HepG2 (cell line): Measurements from ENCODE around the gene TMCC2. TPM values are rescaled to one million over a fixed set of nuclear protein-coding genes. Genes with fewer than 3 reads are reported as not detected.

ENCODE experiments used
- ATAC-seq: fragments of 200-7000 bp; cut with Tn5 transposase; 3 replicates; pipeline ENCODE4 v1.9.1; 2020; ENCODE audit warnings: mild to moderate bottlenecking, moderate library complexity
- BruUV-seq: library from RNA; stranded (reverse); fragments of 400-500 nt; replicated peaks from 2 replicates; lab custom pipeline; 2021; lab: Mats Ljungman, UMichigan
- CTCF ChIA-PET: fragments of 300-600 bp; formaldehyde crosslinking; extraction: SDS; loops from one replicate; lab custom pipeline; 2021; ENCODE audit warnings: low total read pairs, inconsistent platforms, low intra/inter-chr PET ratio; lab: Yijun Ruan, JAX
- POLR2A ChIA-PET: fragments of 350-600 bp; sonication (Branson Sonifier 250); formaldehyde crosslinking; loops from one replicate; lab custom pipeline; 2020; ENCODE audit warnings: antibody characterized with exemption, inconsistent platforms; lab: Yijun Ruan, JAX
- DNase-seq: peaks from one replicate; pipeline ENCODE4 v3.0.0-alpha.2; 2015; ENCODE audit warnings: low spot score
- FAIRE-seq: peaks from 3 replicates; lab custom pipeline; 2011; peaks lifted over from hg19 to GRCh38; lab: Jason Lieb, UNC
- H2AFZ ChIP-seq: one replicate; pipeline ENCODE4 v1.6.1; 2011; ENCODE audit warnings: low read length, inconsistent platforms
- H3K27ac ChIP-seq: fragments of 300-600 bp; 3 replicates; pipeline ENCODE4 v1.8.0; 2011; ENCODE audit warnings: mixed run types, mild to moderate bottlenecking, mixed read lengths, low read length, inconsistent platforms; ENCODE audit not compliant: insufficient read depth; ENCODE audit errors: extremely low read length
- H3K27me3 ChIP-seq, 2 experiments: fragments of 200-600 bp in 1 of 2; 2 replicates in 1 of 2; 3 replicates in 1 of 2; pipeline versions ENCODE4 v1.6.0 to v1.8.0; 2011; ENCODE audit warnings: low read length in 2 of 2, mild to moderate bottlenecking in 2 of 2, moderate library complexity in 2 of 2, inconsistent platforms in 1 of 2; ENCODE audit not compliant: insufficient read depth in 2 of 2, control insufficient read depth in 1 of 2
- H3K36me3 ChIP-seq, 2 experiments: fragments of 200-600 bp in 1 of 2; replicated peaks in 1 of 2; 2 replicates in 1 of 2; 3 replicates in 1 of 2; pipeline versions ENCODE4 v1.5.1 to v1.8.0; 2011; ENCODE audit warnings: low read length in 2 of 2, inconsistent platforms in 1 of 2; ENCODE audit not compliant: insufficient read depth in 2 of 2, control insufficient read depth in 1 of 2
- H3K4me1 ChIP-seq: 2 replicates; pipeline ENCODE4 v1.5.1; 2012; ENCODE audit warnings: low read length, inconsistent platforms; ENCODE audit not compliant: insufficient read depth
- H3K4me2 ChIP-seq: 2 replicates; pipeline ENCODE4 v1.6.0; 2011; ENCODE audit warnings: low read depth, low read length, inconsistent platforms
- H3K4me3 ChIP-seq, 3 experiments: fragments of 200-600 bp in 1 of 3; sonication (generic), shearing (Covaris generic) in 1 of 3; replicated peaks in 1 of 3; 2 replicates each; pipeline ENCODE4 v1.5.1; 2011 to 2016; ENCODE audit warnings: low read length in 3 of 3, inconsistent platforms in 2 of 3, low read depth in 2 of 3, mild to moderate bottlenecking in 2 of 3, control low read depth in 1 of 3, mixed read lengths in 1 of 3; ENCODE audit not compliant: insufficient read depth in 1 of 3
- H3K79me2 ChIP-seq: one replicate; pipeline ENCODE4 v1.6.1; 2011; ENCODE audit warnings: low read length, inconsistent platforms; ENCODE audit not compliant: insufficient read depth
- H3K9ac ChIP-seq: 2 replicates; pipeline ENCODE4 v1.6.0; 2011; ENCODE audit warnings: mild to moderate bottlenecking, low read depth, low read length, inconsistent platforms; ENCODE audit not compliant: insufficient read depth
- H3K9me3 ChIP-seq: 2 replicates; pipeline ENCODE4 v1.5.1; 2012; ENCODE audit warnings: mild to moderate bottlenecking, low read length
- H4K20me1 ChIP-seq: 2 replicates; pipeline ENCODE4 v1.6.0; 2011; ENCODE audit warnings: inconsistent platforms, mild to moderate bottlenecking, low read length, moderate library complexity; ENCODE audit not compliant: insufficient read depth
- ARNT2 ChIP-seq: sonication (generic); formaldehyde crosslinking; IDR thresholded peaks from 2 replicates; pipeline ENCODE4 v1.8.0; 2022; ENCODE audit warnings: mild to moderate bottlenecking, low read depth, missing genetic modification reagents, moderate library complexity
- ATF4 ChIP-seq, 2 experiments: fragments of 450-650 bp in 1 of 2; sonication (generic) in 1 of 2; formaldehyde crosslinking; IDR thresholded peaks; 2 replicates each; pipeline versions ENCODE4 v1.5.0 to v1.8.0; 2020 to 2022; ENCODE audit warnings: mild to moderate bottlenecking in 1 of 2, missing genetic modification reagents in 1 of 2
- FUBP1 ChIP-seq: sonication (generic); formaldehyde crosslinking; IDR thresholded peaks from 2 replicates; pipeline ENCODE4 v1.5.1; 2020; ENCODE audit warnings: missing genetic modification reagents, mild to moderate bottlenecking, borderline replicate concordance
- TRAFD1 ChIP-seq: sonication (generic); formaldehyde crosslinking; IDR thresholded peaks from 2 replicates; pipeline ENCODE4 v1.5.1; 2020; ENCODE audit warnings: missing genetic modification reagents, mild to moderate bottlenecking, borderline replicate concordance
- TRIM22 ChIP-seq: fragments of 450-650 bp; IDR thresholded peaks from 2 replicates; pipeline ENCODE4 v1.6.1; 2017
- ZBTB8A ChIP-seq: sonication (generic); formaldehyde crosslinking; IDR thresholded peaks from 2 replicates; pipeline ENCODE4 v1.4.0; 2020; ENCODE audit warnings: mild to moderate bottlenecking, low read depth, missing genetic modification reagents, borderline replicate concordance
- ZEB1 ChIP-seq: IDR thresholded peaks from 2 replicates; pipeline ENCODE4 v1.6.1; 2012; ENCODE audit warnings: mild to moderate bottlenecking, low read depth, inconsistent platforms; ENCODE audit not compliant: insufficient replicate concordance
- ZMYM3 ChIP-seq: sonication (generic); formaldehyde crosslinking; IDR thresholded peaks from 2 replicates; pipeline ENCODE4 v1.5.1; 2020; ENCODE audit warnings: mild to moderate bottlenecking, missing genetic modification reagents
- ZNF275 ChIP-seq: sonication (generic); formaldehyde crosslinking; IDR thresholded peaks from 2 replicates; pipeline ENCODE4 v1.8.0; 2022; ENCODE audit warnings: missing genetic modification reagents, mild to moderate bottlenecking, inconsistent platforms, borderline replicate concordance
- ZNF768 ChIP-seq: sonication (generic); formaldehyde crosslinking; IDR thresholded peaks from 2 replicates; pipeline ENCODE4 v1.4.0; 2020; ENCODE audit warnings: missing genetic modification reagents
- ZNF850 ChIP-seq: sonication (generic); formaldehyde crosslinking; conservative IDR thresholded peaks from 2 replicates; pipeline ENCODE4 v1.9.0; 2021; ENCODE audit warnings: mild to moderate bottlenecking, missing genetic modification reagents
- WGBS: methylation state at CpG from one replicate; pipeline ENCODE4 v1.1.6; 2017; ENCODE audit warnings: low lambda C conversion rate; 5-methylcytosine and 5-hydroxymethylcytosine counted together
- in situ Hi-C: cut with HindIII; loops from 2 replicates; pipeline ENCODE4 v1.10.0; 2017; ENCODE audit warnings: low pct_unique_long_range_greater_than_20kb; ENCODE audit not compliant: extremely low pct_ligation_motif_present
- intact Hi-C: fragments of 100-400 bp; cut with micrococcal nuclease; formaldehyde crosslinking; loops from one replicate; pipeline ENCODE4 v1.10.0; 2022; ENCODE audit not compliant: unreplicated experiment
- polyA plus RNA-seq, 8 experiments: library from polyadenylated mRNA; depleted of rRNA in 3 of 8; stranded (reverse) in 7 of 8; unstranded in 1 of 8; fragments of >200 nt; fragmentation: Illumina TruSeq in 4 of 8; extraction: Trizol in 4 of 8; gene quantifications; 2 replicates each; pipeline versions ENCODE4 v1.2.1 to v1.2.3, GENCODE V29; 2011 to 2016; ENCODE audit warnings: low read depth in 4 of 8, missing spikeins in 1 of 8, mixed read lengths in 1 of 8; ENCODE audit not compliant: insufficient read depth in 1 of 8
- total RNA-seq, 5 experiments: library from RNA; depleted of rRNA; stranded (reverse); fragments of >200 nt; fragmentation: Illumina TruSeq; extraction: Trizol; gene quantifications; 2 replicates each; pipeline ENCODE4 v1.2.3, GENCODE V29; 2016; ENCODE audit warnings: low read depth in 1 of 5

The TMCC2 gene
- total and polyA plus RNA-seq, 2 of the 13 experiments (the other 11 are each of a cell fraction or from before 2014, with no cell fraction given) = 0.12 to 0.24 TPM

GRCh38 chr1:205286335-205286950, 58.7 kb downstream of the TMCC2 start:
- H2AFZ ChIP-seq = no peak overlapping the region

More at GRCh38 chr1:205286335-205286950, 58.7 kb downstream of the TMCC2 start:
- H3K9me3 ChIP-seq = no peaks in the 10 kb centered on the region
- H3K27ac ChIP-seq = no peak overlapping the region
- no peaks in the 10 kb centered on the region for H3K27me3 ChIP-seq
- H3K9ac ChIP-seq = no peak overlapping the region
- DNase-seq (no peak), FAIRE-seq (no peak), ATAC-seq (no peak)
- TF ChIP-seq ZMYM3 (CRISPR knock-in tag) (peak; percentile 72), FUBP1 (CRISPR knock-in tag) (no peak), TRAFD1 (CRISPR knock-in tag) (no peak), ZNF275 (CRISPR knock-in tag) (no peak), ARNT2 (CRISPR knock-in tag) (no peak), ZNF850 (no peak), ZNF768 (peak; percentile 96), ATF4 (CRISPR knock-in tag; IDR thresholded peaks at IDR 0.05) (no peak), ZBTB8A (CRISPR knock-in tag) (no peak), ZEB1 (no peak), TRIM22 (no peak)
- intact Hi-C loops (no loop called here), in situ Hi-C loops (no loop called here)
- H3K4me3 ChIP-seq = no peak overlapping the region
- no peaks in the 10 kb centered on the region for H4K20me1 ChIP-seq
- no peak overlapping the region for H3K4me2 ChIP-seq
- 77% methylated on average over 5 of the region's 9 CpGs for WGBS
- no peaks in the 10 kb centered on the region for H3K79me2 ChIP-seq
- no TSS peak for BruUV-seq
- no peaks in the 10 kb centered on the region for H3K36me3 ChIP-seq
- ChIA-PET CTCF (no interaction called here), POLR2A (no interaction called here)
- H3K4me1 ChIP-seq = peaks cover 59% of the 10 kb centered on the region
